Neural cell (in vitro differentiated cells): Measurements from ENCODE around the gene CASKIN2. TPM values are rescaled to one million over a fixed set of nuclear protein-coding genes. Genes with fewer than 3 reads are reported as not detected.

ENCODE experiments used
- H2AFZ ChIP-seq: fragments of 200-600, 300-800 bp; sonication (generic), shearing (Covaris generic); 2 replicates; pipeline ENCODE4 v1.6.0; 2014; ENCODE audit warnings: low read depth, mild to moderate bottlenecking, antibody characterized with exemption, low read length, moderate library complexity
- H3F3A ChIP-seq: fragments of 200-600 bp; shearing (Covaris generic); 2 replicates; pipeline ENCODE4 v1.6.1; 2016; ENCODE audit warnings: mild to moderate bottlenecking, moderate library complexity, mixed read lengths, antibody characterized with exemption, low read length; ENCODE audit not compliant: insufficient read depth, poor library complexity, severe bottlenecking
- H3K27ac ChIP-seq: fragments of 200-600, 300-800 bp; sonication (generic), shearing (Covaris generic); 2 replicates; pipeline ENCODE4 v1.5.1; 2014; ENCODE audit warnings: mild to moderate bottlenecking, low read length, moderate library complexity
- H3K27me3 ChIP-seq: fragments of 300-800, 200-600 bp; sonication (generic), shearing (Covaris generic); 2 replicates; pipeline ENCODE4 v1.6.0; 2014; ENCODE audit warnings: mild to moderate bottlenecking, low read depth, low read length, moderate library complexity; ENCODE audit not compliant: insufficient read depth
- H3K36me3 ChIP-seq: fragments of 300-800, 200-600 bp; sonication (generic), shearing (Covaris generic); 2 replicates; pipeline ENCODE4 v1.5.1; 2014; ENCODE audit warnings: mild to moderate bottlenecking, antibody characterized with exemption, low read length, moderate library complexity; ENCODE audit not compliant: insufficient read depth
- H3K4me2 ChIP-seq: fragments of 300-800, 200-600 bp; sonication (generic), shearing (Covaris generic); 2 replicates; pipeline ENCODE4 v1.6.0; 2014; ENCODE audit warnings: mild to moderate bottlenecking, low read length
- H3K4me3 ChIP-seq: fragments of 300-800, 200-600 bp; sonication (generic), shearing (Covaris generic); 2 replicates; pipeline ENCODE4 v1.5.1; 2014; ENCODE audit warnings: mild to moderate bottlenecking, low read length, moderate library complexity
- H3K79me2 ChIP-seq: fragments of 200-600 bp; shearing (Covaris generic); replicated peaks from 2 replicates; pipeline ENCODE4 v1.6.0; 2014; ENCODE audit warnings: mild to moderate bottlenecking, low read length, moderate library complexity; ENCODE audit not compliant: insufficient read depth
- H3K9ac ChIP-seq: fragments of 300-800, 200-600 bp; sonication (generic), shearing (Covaris generic); 2 replicates; pipeline ENCODE4 v1.6.1; 2016; ENCODE audit warnings: mild to moderate bottlenecking, low read length, mixed read lengths
- H3K9me2 ChIP-seq: fragments of 200-600 bp; shearing (Covaris generic); 2 replicates; pipeline ENCODE4 v1.6.1; 2016; ENCODE audit warnings: mild to moderate bottlenecking, low read length, mixed read lengths; ENCODE audit not compliant: insufficient read depth
- H3K9me3 ChIP-seq: fragments of 200-600, 300-800 bp; sonication (generic), shearing (Covaris generic); 2 replicates; pipeline ENCODE4 v1.6.1; 2016; ENCODE audit warnings: mild to moderate bottlenecking, mixed run types, low read length, moderate library complexity, mixed read lengths
- H4K20me1 ChIP-seq: fragments of 200-600 bp; shearing (Covaris generic); 2 replicates; pipeline ENCODE4 v1.6.1; 2016; ENCODE audit warnings: mild to moderate bottlenecking, mixed run types; ENCODE audit not compliant: insufficient read depth
- EP300 ChIP-seq: fragments of 450-650 bp; conservative IDR thresholded peaks from 2 replicates; pipeline ENCODE4 v1.6.1; 2014; ENCODE audit warnings: antibody characterized with exemption, mild to moderate bottlenecking, moderate library complexity; ENCODE audit not compliant: poor library complexity, severe bottlenecking
- EZH2 ChIP-seq: fragments of 200-600, 300-800 bp; shearing (Covaris generic), sonication (generic); IDR thresholded peaks from 2 replicates; pipeline ENCODE4 v1.6.1; 2014; ENCODE audit warnings: antibody characterized with exemption, low read length, borderline replicate concordance, mild to moderate bottlenecking; ENCODE audit not compliant: insufficient read depth, poor library complexity, severe bottlenecking
- MXI1 ChIP-seq: fragments of 450-650 bp; conservative IDR thresholded peaks from 2 replicates; pipeline ENCODE4 v1.6.1; 2014; ENCODE audit warnings: antibody characterized with exemption, mild to moderate bottlenecking; ENCODE audit not compliant: poor library complexity, severe bottlenecking
- POLR2AphosphoS5 ChIP-seq: IDR thresholded peaks from 2 replicates; pipeline ENCODE4 v1.6.1; 2012
- RAD21 ChIP-seq: fragments of 450-650 bp; conservative IDR thresholded peaks from 2 replicates; pipeline ENCODE4 v1.6.1; 2014; ENCODE audit warnings: antibody characterized with exemption, mild to moderate bottlenecking, moderate library complexity
- SMC3 ChIP-seq: fragments of 450-650 bp; conservative IDR thresholded peaks from 2 replicates; pipeline ENCODE4 v1.6.1; 2014; ENCODE audit warnings: antibody characterized with exemption, mild to moderate bottlenecking, moderate library complexity; ENCODE audit not compliant: poor library complexity
- TAF1 ChIP-seq: IDR thresholded peaks from 2 replicates; pipeline ENCODE4 v1.6.1; 2012; ENCODE audit warnings: low read depth
- polyA plus RNA-seq: library from polyadenylated mRNA; depleted of rRNA; stranded (reverse); fragments of >200 nt; gene quantifications from 2 replicates; pipeline ENCODE4 v1.2.3, GENCODE V29; 2014
- TF ChIP-seq, protein P1 (sequence below): IDR thresholded peaks from 2 replicates; pipeline ENCODE4 v1.6.1; 2012; ENCODE audit warnings: borderline replicate concordance
- TF ChIP-seq, protein P2 (sequence below): fragments of 450-650 bp; IDR thresholded peaks from 2 replicates; pipeline ENCODE4 v1.5.1; 2014; ENCODE audit warnings: antibody characterized with exemption, mild to moderate bottlenecking, moderate library complexity; ENCODE audit not compliant: poor library complexity, severe bottlenecking

CASKIN2 gene
- polyA plus RNA-seq, 1 donor from 2014 or later = 2.8 TPM

DNA sequence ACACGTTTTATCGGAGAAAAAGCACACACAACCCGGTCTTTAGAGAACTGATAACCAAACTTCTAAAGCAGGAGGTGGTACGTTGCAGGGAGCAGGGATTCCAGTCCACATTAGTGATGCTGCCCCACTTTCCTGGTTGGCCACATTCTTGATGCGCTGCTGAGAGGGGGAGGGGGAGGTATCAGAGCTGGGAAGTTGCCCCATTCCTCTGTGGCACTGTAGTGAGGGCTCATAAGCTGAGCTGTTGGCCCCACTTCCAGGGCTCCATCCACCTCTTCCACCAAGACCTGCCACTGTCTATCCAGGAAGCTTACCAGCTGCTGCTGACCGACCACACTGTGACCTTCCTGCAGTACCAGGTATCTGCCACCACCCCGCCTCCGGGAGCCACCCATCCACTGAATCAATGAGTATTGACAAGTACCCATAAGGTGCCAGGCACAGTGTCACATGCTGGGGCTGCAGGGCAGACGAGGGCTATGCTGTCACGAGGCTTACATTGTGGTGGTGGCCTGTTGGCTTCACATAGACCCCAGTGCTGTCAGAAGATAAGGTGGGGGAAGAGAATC is 2.0 kb upstream of the CASKIN2 start:
- H3K4me2 ChIP-seq = peak overlapping the region; percentile 89
- no peaks in the 10 kb centered on the region for H3K36me3 ChIP-seq
- no peaks in the 10 kb centered on the region for H4K20me1 ChIP-seq
- H3K4me3 ChIP-seq = peak overlapping the region; percentile 95
- no peak overlapping the region for H2AFZ ChIP-seq
- TF ChIP-seq POLR2AphosphoS5 (no peak), EZH2 (no peak), MXI1 (no peak), TAF1 (no peak), SMC3 (no peak), RAD21 (no peak), EP300 (no peak)
- TF ChIP-seq, protein P1, sequence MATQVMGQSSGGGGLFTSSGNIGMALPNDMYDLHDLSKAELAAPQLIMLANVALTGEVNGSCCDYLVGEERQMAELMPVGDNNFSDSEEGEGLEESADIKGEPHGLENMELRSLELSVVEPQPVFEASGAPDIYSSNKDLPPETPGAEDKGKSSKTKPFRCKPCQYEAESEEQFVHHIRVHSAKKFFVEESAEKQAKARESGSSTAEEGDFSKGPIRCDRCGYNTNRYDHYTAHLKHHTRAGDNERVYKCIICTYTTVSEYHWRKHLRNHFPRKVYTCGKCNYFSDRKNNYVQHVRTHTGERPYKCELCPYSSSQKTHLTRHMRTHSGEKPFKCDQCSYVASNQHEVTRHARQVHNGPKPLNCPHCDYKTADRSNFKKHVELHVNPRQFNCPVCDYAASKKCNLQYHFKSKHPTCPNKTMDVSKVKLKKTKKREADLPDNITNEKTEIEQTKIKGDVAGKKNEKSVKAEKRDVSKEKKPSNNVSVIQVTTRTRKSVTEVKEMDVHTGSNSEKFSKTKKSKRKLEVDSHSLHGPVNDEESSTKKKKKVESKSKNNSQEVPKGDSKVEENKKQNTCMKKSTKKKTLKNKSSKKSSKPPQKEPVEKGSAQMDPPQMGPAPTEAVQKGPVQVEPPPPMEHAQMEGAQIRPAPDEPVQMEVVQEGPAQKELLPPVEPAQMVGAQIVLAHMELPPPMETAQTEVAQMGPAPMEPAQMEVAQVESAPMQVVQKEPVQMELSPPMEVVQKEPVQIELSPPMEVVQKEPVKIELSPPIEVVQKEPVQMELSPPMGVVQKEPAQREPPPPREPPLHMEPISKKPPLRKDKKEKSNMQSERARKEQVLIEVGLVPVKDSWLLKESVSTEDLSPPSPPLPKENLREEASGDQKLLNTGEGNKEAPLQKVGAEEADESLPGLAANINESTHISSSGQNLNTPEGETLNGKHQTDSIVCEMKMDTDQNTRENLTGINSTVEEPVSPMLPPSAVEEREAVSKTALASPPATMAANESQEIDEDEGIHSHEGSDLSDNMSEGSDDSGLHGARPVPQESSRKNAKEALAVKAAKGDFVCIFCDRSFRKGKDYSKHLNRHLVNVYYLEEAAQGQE = no peak
- TF ChIP-seq, protein P2, sequence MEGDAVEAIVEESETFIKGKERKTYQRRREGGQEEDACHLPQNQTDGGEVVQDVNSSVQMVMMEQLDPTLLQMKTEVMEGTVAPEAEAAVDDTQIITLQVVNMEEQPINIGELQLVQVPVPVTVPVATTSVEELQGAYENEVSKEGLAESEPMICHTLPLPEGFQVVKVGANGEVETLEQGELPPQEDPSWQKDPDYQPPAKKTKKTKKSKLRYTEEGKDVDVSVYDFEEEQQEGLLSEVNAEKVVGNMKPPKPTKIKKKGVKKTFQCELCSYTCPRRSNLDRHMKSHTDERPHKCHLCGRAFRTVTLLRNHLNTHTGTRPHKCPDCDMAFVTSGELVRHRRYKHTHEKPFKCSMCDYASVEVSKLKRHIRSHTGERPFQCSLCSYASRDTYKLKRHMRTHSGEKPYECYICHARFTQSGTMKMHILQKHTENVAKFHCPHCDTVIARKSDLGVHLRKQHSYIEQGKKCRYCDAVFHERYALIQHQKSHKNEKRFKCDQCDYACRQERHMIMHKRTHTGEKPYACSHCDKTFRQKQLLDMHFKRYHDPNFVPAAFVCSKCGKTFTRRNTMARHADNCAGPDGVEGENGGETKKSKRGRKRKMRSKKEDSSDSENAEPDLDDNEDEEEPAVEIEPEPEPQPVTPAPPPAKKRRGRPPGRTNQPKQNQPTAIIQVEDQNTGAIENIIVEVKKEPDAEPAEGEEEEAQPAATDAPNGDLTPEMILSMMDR = no peak
- H3K27ac ChIP-seq = no peak overlapping the region
- H3K9ac ChIP-seq = peak overlapping the region; percentile 66
- H3K79me2 ChIP-seq = peaks cover 17% of the 10 kb centered on the region
- H3F3A ChIP-seq = no peaks in the 10 kb centered on the region
- no peaks in the 10 kb centered on the region for H3K27me3 ChIP-seq
- H3K9me2 ChIP-seq = no peaks in the 10 kb centered on the region
- no peaks in the 10 kb centered on the region for H3K9me3 ChIP-seq

DNA sequence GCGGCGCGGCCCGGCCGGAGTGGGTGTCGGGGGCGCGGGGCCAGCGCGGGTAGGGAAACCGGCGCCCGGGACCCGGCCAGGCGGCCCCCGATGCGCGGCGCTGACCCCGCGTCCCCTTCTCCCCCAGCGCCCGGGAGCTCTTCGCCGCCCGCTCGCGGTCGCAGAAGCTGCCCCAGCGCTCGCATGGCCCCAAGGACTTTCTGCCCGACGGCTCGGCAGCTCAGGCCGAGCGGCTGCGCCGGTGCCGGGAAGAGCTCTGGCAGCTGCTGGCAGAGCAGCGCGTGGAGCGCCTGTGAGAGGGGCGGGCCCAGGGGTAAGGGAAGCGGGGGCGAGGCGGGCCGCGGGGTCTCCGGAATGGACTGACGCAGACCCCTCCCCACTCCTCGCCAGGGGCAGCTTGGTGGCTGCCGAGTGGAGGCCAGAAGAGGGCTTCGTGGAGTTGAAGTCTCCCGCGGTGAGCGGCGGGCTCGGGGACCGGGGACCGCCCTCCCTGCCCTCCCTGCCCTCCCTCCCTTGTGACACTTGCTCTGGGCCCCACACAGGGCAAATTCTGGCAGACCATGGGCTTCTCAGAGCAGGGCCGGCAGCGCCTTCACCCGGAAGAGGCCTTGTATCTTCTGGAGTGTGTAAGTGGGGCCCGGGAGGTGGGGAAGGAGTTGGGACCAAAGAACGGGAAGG is 1.4 kb upstream of the CASKIN2 start:
- Histone ChIP-seq H3K4me2 (peak overlapping the region; percentile 89), H3K27me3 (no peaks in the 10 kb centered on the region), H4K20me1 (no peaks in the 10 kb centered on the region), H2AFZ (no peak overlapping the region), H3K36me3 (no peaks in the 10 kb centered on the region), H3K27ac (peak overlapping the region; percentile 34), H3K9me3 (no peaks in the 10 kb centered on the region), H3K9ac (peak overlapping the region; percentile 66), H3F3A (no peaks in the 10 kb centered on the region), H3K79me2 (peaks cover 17% of the 10 kb centered on the region), H3K9me2 (no peaks in the 10 kb centered on the region), H3K4me3 (peak overlapping the region; percentile 95)
- TF ChIP-seq MXI1 (peak; percentile 78), EZH2 (no peak)
